Cardiac fibroblast (primary cell): ENCODE results near the gene PRKG1.
A peak's percentile ranks its signal among the peaks of the same experiment; 100 is the strongest.
"Not testable (repeated sequence)": the region's sequence is repeated elsewhere in the genome, so short reads cannot be mapped to it uniquely, and the experiment has no call there.

ENCODE experiments used
- DNase-seq, 2 donors: peaks; one replicate each; pipeline versions ENCODE4 v3.0.0 to v3.0.0-alpha.2; 2010; ENCODE audit warnings: low read depth in 2 of 2
- H3K4me3 ChIP-seq, 2 donors: replicated peaks in 1 of 2; 1 replicate in 1 of 2; 2 replicates in 1 of 2; pipeline ENCODE4 v1.5.1; 2011; ENCODE audit warnings: low read depth in 2 of 2, low read length in 2 of 2, mild to moderate bottlenecking in 2 of 2, moderate library complexity in 1 of 2
- TF ChIP-seq, protein P1 (sequence below): IDR thresholded peaks from one replicate; pipeline ENCODE4 v1.5.1; 2011; ENCODE audit warnings: low read depth, mild to moderate bottlenecking, low read length, inconsistent platforms

The PRKG1 gene

DNA sequence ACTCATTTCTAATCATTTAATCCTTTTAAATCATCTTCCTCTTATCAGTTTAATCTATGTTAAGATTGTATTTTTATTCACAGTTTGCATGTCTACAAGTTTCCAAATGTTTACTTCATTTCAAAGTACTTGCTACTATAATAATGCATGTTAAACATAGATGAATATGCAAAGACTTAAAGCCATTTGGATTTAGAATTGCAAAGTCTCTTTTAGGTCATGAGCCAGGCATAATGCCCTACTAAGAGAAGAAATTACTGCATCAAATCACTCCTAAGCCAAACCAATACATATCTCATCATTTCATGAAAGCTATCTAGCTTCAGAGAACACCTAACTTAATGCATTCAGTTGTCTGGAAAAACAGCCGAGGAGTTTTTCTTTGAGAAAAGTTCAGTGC lies 266.1 kb downstream of the PRKG1 start:
- TF ChIP-seq, protein P1, sequence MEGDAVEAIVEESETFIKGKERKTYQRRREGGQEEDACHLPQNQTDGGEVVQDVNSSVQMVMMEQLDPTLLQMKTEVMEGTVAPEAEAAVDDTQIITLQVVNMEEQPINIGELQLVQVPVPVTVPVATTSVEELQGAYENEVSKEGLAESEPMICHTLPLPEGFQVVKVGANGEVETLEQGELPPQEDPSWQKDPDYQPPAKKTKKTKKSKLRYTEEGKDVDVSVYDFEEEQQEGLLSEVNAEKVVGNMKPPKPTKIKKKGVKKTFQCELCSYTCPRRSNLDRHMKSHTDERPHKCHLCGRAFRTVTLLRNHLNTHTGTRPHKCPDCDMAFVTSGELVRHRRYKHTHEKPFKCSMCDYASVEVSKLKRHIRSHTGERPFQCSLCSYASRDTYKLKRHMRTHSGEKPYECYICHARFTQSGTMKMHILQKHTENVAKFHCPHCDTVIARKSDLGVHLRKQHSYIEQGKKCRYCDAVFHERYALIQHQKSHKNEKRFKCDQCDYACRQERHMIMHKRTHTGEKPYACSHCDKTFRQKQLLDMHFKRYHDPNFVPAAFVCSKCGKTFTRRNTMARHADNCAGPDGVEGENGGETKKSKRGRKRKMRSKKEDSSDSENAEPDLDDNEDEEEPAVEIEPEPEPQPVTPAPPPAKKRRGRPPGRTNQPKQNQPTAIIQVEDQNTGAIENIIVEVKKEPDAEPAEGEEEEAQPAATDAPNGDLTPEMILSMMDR = no peak
- H3K4me3 ChIP-seq = no peak overlapping the region

DNA sequence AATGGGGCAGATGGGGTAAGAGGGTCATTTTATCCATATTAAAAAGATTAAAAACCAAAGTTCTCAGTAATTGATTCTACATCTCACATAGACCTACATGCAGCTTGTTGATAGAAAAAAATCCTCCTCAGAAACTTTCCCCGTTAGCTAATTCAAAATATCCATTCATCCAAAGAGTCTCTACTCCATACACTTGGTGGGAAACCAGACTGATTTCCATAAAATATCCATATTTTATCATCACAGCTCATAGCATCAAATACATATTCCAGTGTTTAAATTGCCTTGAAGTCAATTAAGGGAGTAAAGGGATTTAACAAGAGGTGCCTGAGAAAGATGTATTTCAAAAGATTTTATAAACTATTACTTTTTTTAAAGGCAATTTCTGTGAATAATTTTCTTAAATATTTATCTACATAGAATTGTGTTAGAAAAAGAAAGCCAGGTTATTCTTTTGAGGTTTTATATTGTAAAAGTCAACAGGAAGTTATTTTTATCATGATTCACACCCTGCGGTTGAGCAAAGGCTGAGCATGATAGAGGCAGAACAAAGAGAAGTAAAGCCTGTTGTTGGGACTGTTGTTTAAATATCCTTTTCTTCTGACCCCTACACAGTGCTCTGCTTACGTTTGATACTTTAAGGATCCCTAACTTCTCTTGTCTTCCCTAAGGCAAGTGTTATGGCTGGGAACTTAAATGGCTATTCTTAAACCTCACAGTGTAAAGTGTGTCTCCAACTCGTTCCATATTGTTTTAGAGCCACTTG lies 266.7 kb downstream of the PRKG1 start:
- TF ChIP-seq, protein P1 = no peak
- peak; percentile 23 to 71 for DNase-seq
- no peak overlapping the region for H3K4me3 ChIP-seq

More for the DNA sequence above, 266.1 kb downstream of the PRKG1 start:
- DNase-seq = no peak

DNA sequence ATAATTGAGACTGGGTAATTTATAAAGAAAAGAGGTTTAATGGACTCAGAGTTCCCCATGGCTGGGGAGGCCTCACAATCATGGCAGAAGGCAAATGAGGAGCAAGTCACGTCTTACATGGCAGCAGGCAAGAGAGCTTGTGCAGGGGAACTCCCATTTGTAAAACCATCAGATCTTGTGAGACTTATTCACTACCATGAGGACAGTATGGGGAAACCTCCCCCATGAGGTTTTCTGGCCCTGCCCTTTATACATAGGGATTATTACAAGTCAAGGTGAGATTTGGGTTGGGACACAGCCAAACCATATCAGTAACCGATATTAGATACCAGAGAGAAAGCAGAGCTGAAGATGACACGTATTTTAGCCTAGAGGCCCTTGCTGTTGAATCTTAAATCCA lies 267.5 kb downstream of the PRKG1 start:
- peak in 1 of 2 donors; percentile 3 for DNase-seq
- H3K4me3 ChIP-seq = not testable (repeated sequence)

DNA sequence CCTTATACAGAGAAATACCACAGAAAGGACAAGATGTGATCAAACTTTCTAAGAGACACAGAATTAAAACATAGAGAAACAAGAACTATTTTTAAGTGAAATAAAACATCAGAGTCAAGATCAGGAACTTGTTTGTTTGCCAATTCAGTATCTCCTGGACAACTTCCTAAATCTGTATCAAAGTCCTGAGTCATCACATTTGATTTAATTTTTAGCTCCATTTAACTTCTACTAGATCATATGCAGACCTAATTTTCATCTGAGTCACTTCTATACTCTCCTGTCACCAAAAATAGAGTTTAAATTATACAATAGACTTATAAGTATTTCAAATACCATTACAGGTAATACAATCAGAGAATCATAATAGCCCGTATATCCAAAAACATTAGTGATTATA lies 268.1 kb downstream of the PRKG1 start:
- peak; percentile 5 to 14 for DNase-seq
- H3K4me3 ChIP-seq = no peak overlapping the region
- TF ChIP-seq, protein P1 = no peak

DNA sequence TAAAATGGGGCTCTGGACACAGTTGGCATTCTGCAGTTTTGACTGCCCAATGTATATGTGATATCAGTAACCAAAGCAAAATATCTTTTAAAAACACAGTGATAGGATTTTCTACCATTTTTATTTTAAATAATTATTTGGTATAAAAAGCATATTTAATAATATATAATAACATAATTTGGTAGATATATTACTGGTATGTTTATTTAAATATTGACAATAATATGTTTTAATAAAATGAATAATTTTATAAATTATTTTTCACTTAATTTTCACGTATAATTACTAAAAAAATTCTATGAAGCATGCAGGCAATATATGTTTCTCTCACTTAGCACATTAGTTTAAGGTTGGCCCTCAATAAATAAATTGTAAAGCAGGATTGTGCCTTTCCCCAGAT lies 269.1 kb downstream of the PRKG1 start:
- TF ChIP-seq, protein P1 = no peak
- no peak for DNase-seq
- no peak overlapping the region for H3K4me3 ChIP-seq

DNA sequence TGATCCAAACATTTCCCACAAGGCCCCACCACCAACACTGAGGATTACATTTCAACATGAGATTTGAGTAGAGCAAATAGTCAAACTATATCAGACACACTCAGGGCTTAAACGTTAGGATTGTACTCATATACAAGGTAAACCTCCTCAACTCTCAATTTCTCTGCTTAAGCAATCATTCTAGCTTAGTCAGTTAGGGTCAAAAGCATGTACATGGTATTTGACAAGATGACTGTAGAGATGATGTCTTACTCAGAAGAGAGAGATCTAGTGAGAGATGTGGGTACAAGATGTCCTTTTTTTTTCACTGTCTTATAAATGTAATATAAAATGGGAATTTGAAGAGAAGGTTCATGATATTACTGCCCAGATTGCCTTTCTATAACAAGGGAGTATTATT lies 270.1 kb downstream of the PRKG1 start:
- TF ChIP-seq, protein P1 = no peak
- peak; percentile 1 to 52 for DNase-seq
- no peak overlapping the region for H3K4me3 ChIP-seq

DNA sequence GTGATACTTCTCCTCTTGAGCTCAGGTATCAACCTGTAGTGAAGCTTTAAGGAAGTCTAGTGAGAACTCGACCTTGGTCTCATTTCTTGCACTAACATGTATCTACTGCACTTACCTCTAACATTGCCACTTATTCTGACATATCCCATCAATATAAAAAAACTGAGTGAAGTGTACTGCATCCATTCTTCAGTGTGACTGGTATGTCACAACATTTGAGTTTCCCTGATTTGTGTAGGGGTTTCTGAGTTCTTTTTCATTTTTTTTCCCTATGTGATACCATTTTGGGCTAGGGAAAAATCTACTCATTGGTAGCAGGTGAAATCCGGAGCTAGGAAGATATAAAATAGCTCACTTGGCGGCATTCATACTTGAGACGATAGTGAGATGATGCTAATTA lies 274.3 kb downstream of the PRKG1 start:
- no peak overlapping the region for H3K4me3 ChIP-seq
- DNase-seq = no peak
- TF ChIP-seq, protein P1 = no peak
